Mucosa of descending colon (tissue), 3 donors: Measurements from ENCODE around the gene SH3TC2. TPM values are rescaled to one million over a fixed set of nuclear protein-coding genes. Genes with fewer than 3 reads are reported as not detected.

Source experiments
- ATAC-seq: fragments of 200-7000 bp; cut with Tn5 transposase; one replicate; pipeline ENCODE4 v1.9.1; 2020; ENCODE audit warnings: mild to moderate bottlenecking, moderate library complexity
- DNase-seq, 3 donors: peaks; one replicate each; pipeline ENCODE4 v3.0.0-alpha.2; 2020
- H3K36me3 ChIP-seq: fragments of 200-600 bp; one replicate; pipeline ENCODE4 v1.8.0; 2021; ENCODE audit warnings: low read depth, mild to moderate bottlenecking
- H3K4me1 ChIP-seq: fragments of 200-600 bp; one replicate; pipeline ENCODE4 v1.8.0; 2021; ENCODE audit warnings: low read depth, mild to moderate bottlenecking
- H3K4me3 ChIP-seq: fragments of 200-600 bp; one replicate; pipeline ENCODE4 v1.8.0; 2021; ENCODE audit warnings: mild to moderate bottlenecking
- H3K9me3 ChIP-seq: fragments of 200-600 bp; one replicate; pipeline ENCODE4 v1.8.0; 2021; ENCODE audit warnings: mild to moderate bottlenecking
- CTCF ChIP-seq: fragments of 200-600 bp; IDR thresholded peaks from one replicate; pipeline ENCODE4 v1.8.0; 2022; ENCODE audit warnings: antibody characterized with exemption, mild to moderate bottlenecking
- intact Hi-C, 2 donors: fragments of 100-400 bp; cut with DNase I in 1 of 2; cut with micrococcal nuclease in 1 of 2; formaldehyde crosslinking; loops; one replicate each; pipeline versions ENCODE4 v1.11.0 to v1.11.1; 2022; cut with DNase I, micrococcal nuclease
- total RNA-seq, 3 donors: library from RNA; stranded (reverse); fragmentation: NEBNext Ultra II Directional in 2 of 3; extraction: Animal tissue kit (Norgen Biotek cat#: 25700) in 2 of 3; gene quantifications; one replicate each; pipeline versions ENCODE4 v1.2.1 to v1.2.4, GENCODE V29; 2021 to 2023
- donor health status: DM: no; HTN: no; CAD: no; lungs with moderate emphysema.
- donor health status: DM: no; HTN: no; CAD: no.
- donor health status: DM: no; HTN: yes; CAD: no.

SH3TC2 gene
- total RNA-seq, 3 donors from 2014 or later: 1.3 to 3.9 (median 2.2) TPM

GRCh38 chr5:148990817-148991216, 72.0 kb downstream of the SH3TC2 start:
- no peak for TF ChIP-seq CTCF

DNA sequence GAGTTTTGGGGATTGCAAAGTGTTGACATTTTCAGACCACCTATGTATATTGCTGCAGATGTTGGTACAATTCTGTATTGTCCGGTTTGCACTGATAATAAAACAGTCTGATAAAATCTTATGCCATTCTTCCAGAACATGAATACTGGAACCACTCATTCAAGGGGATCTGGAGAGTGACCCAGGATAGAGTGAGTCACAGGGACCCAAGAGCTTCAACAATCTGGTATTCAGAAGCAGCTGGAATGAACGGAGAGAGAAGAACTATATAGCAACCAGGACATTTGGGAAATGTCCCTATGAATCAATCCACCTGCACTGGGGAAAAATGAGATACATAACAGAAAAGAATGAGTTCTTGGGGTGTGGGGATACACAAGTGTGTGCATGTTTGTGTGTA, 73.3 kb downstream of the SH3TC2 start:
- DNase-seq (no peak), ATAC-seq (no peak)
- Histone ChIP-seq H3K9me3 (no peaks in the 10 kb centered on the region), H3K4me1 (no peaks in the 10 kb centered on the region), H3K36me3 (no peaks in the 10 kb centered on the region), H3K4me3 (no peak overlapping the region)
- intact Hi-C loops: no loop called here
- no peak for TF ChIP-seq CTCF

More at GRCh38 chr5:148990817-148991216, 72.0 kb downstream of the SH3TC2 start:
- no peaks in the 10 kb centered on the region for H3K36me3 ChIP-seq
- DNase-seq: no peak
- no peaks in the 10 kb centered on the region for H3K4me1 ChIP-seq
- H3K4me3 ChIP-seq: no peak overlapping the region
- ATAC-seq: no peak
- intact Hi-C loops: loop anchor here in 1 of 2 donors (10.0 kb wide), 1 partner anchor 256 kb away; no protein-coding TSS in a partner anchor
- no peaks in the 10 kb centered on the region for H3K9me3 ChIP-seq

- no peak for DNase-seq
- Histone ChIP-seq H3K9me3 (no peaks in the 10 kb centered on the region), H3K4me1 (no peaks in the 10 kb centered on the region), H3K36me3 (no peaks in the 10 kb centered on the region), H3K4me3 (no peak overlapping the region)
- no peak for ATAC-seq
- no peak for TF ChIP-seq CTCF
- intact Hi-C loops: no loop called here
Measured at GRCh38 chr5:148988328-148988727, 74.5 kb downstream of the SH3TC2 start.

GRCh38 chr5:148986636-148987035, 76.2 kb downstream of the SH3TC2 start:
- no peaks in the 10 kb centered on the region for H3K4me1 ChIP-seq
- H3K36me3 ChIP-seq: no peaks in the 10 kb centered on the region
- DNase-seq: no peak
- TF ChIP-seq CTCF: no peak
- no peak for ATAC-seq
- intact Hi-C loops: no loop called here
- H3K4me3 ChIP-seq: no peak overlapping the region
- H3K9me3 ChIP-seq: no peaks in the 10 kb centered on the region

- no peak for ATAC-seq
- Histone ChIP-seq H3K36me3 (no peaks in the 10 kb centered on the region), H3K4me3 (no peak overlapping the region), H3K9me3 (no peaks in the 10 kb centered on the region), H3K4me1 (no peaks in the 10 kb centered on the region)
- no peak for TF ChIP-seq CTCF
- no peak for DNase-seq
- intact Hi-C loops: no loop called here
Measured at GRCh38 chr5:148984345-148984744, 78.5 kb downstream of the SH3TC2 start.

DNA sequence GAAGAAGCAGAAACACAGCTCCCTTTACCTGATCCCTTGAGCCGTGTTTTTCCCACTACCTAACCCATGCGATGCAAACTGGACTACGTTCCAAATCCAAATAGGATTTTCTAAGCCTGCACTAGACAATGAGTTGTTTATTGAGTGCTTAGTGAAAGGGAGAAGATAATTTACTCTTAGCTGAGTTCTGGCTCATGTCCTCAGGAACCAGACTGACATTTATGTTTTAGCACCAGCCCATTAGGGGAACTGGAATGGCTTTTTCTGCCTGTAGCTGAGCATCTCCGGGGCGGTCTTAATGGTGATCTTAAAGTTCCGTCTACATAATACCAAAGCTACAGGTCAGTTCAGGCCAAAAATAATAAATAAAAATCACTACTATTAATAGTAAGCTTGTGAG, 81.5 kb downstream of the SH3TC2 start:
- Histone ChIP-seq H3K9me3 (no peaks in the 10 kb centered on the region), H3K36me3 (no peaks in the 10 kb centered on the region), H3K4me3 (no peak overlapping the region), H3K4me1 (no peaks in the 10 kb centered on the region)
- no peak for ATAC-seq
- TF ChIP-seq CTCF: no peak
- intact Hi-C loops: no loop called here
- no peak for DNase-seq
